SK-N-SH (cell line): Measurements from ENCODE around the gene NANOS1. TPM values are rescaled to one million over a fixed set of nuclear protein-coding genes. Genes with fewer than 3 reads are reported as not detected.

Source experiments
- CTCF ChIA-PET: fragments of 300-600, 350-600 bp; formaldehyde crosslinking; extraction: SDS; loops from one replicate; lab custom pipeline; 2021; lab: Yijun Ruan, JAX
- POLR2A ChIA-PET: fragments of 350-600 bp; sonication (Branson Sonifier 250); formaldehyde crosslinking; extraction: SDS; loops from one replicate; lab custom pipeline; 2020; ENCODE audit warnings: antibody characterized with exemption, inconsistent platforms; lab: Yijun Ruan, JAX
- DNase-seq: peaks from one replicate; pipeline ENCODE4 v3.0.0; 2012
- H2AFZ ChIP-seq: fragments of 200-600 bp; sonication (generic); 2 replicates; pipeline ENCODE4 v1.8.1; 2016; ENCODE audit warnings: antibody characterized with exemption, mild to moderate bottlenecking, low read depth
- H3F3A ChIP-seq: fragments of 200-600 bp; sonication (generic); replicated peaks from 2 replicates; pipeline ENCODE3; 2016; ENCODE audit warnings: antibody characterized with exemption, mild to moderate bottlenecking; ENCODE audit not compliant: insufficient read depth
- H3K27ac ChIP-seq, 2 experiments: fragments of 200-500 bp in 1 of 2; fragments of 200-600 bp in 1 of 2; sonication (Bioruptor generic) in 1 of 2; sonication (generic), shearing (Covaris generic) in 1 of 2; 2 replicates each; pipeline versions ENCODE4 v1.5.1 to v1.6.1; 2014 to 2016; ENCODE audit warnings: low read depth in 2 of 2, inconsistent platforms in 1 of 2, low read length in 1 of 2, mild to moderate bottlenecking in 1 of 2, mixed read lengths in 1 of 2
- H3K27me3 ChIP-seq: fragments of 200-600 bp; sonication (generic), shearing (Covaris generic); 2 replicates; pipeline ENCODE4 v1.6.1; 2016; ENCODE audit warnings: mixed run types; ENCODE audit not compliant: insufficient read depth
- H3K36me3 ChIP-seq, 2 experiments: fragments of 200-500 bp in 1 of 2; fragments of 200-600 bp in 1 of 2; sonication (Bioruptor generic) in 1 of 2; sonication (generic) in 1 of 2; replicated peaks in 1 of 2; 2 replicates each; pipeline versions ENCODE3 to v1.5.1; 2014 to 2016; ENCODE audit warnings: low read length in 1 of 2, mild to moderate bottlenecking in 1 of 2; ENCODE audit not compliant: insufficient read depth in 2 of 2, control insufficient read depth in 1 of 2
- H3K4me1 ChIP-seq, 2 experiments: fragments of 200-500 bp in 1 of 2; fragments of 200-600 bp in 1 of 2; sonication (Bioruptor generic) in 1 of 2; sonication (generic), shearing (Covaris generic) in 1 of 2; 2 replicates each; pipeline versions ENCODE4 v1.5.1 to v1.6.1; 2014 to 2016; ENCODE audit warnings: low read depth in 1 of 2, low read length in 1 of 2, mixed run types in 1 of 2; ENCODE audit not compliant: insufficient read depth in 2 of 2, control insufficient read depth in 1 of 2
- H3K4me2 ChIP-seq: fragments of 200-600 bp; sonication (generic), shearing (Covaris generic); 2 replicates; pipeline ENCODE4 v1.6.1; 2017; ENCODE audit warnings: mixed run types
- H3K4me3 ChIP-seq, 2 experiments: fragments of 200-500 bp in 1 of 2; fragments of 200-600 bp in 1 of 2; sonication (Bioruptor generic) in 1 of 2; sonication (generic), shearing (Covaris generic) in 1 of 2; 2 replicates each; pipeline versions ENCODE4 v1.5.1 to v1.8.1; 2014 to 2016; ENCODE audit warnings: low read depth in 2 of 2, inconsistent platforms in 1 of 2, low read length in 1 of 2, mild to moderate bottlenecking in 1 of 2, mixed read lengths in 1 of 2, moderate library complexity in 1 of 2
- H3K79me2 ChIP-seq: fragments of 200-600 bp; sonication (generic); 2 replicates; pipeline ENCODE4 v1.8.1; 2017; ENCODE audit warnings: mild to moderate bottlenecking; ENCODE audit not compliant: insufficient read depth
- H3K9ac ChIP-seq: fragments of 200-600 bp; sonication (generic); 2 replicates; pipeline ENCODE4 v1.6.1; 2017; ENCODE audit warnings: mixed run types
- H3K9me2 ChIP-seq: fragments of 200-600 bp; sonication (generic); 2 replicates; pipeline ENCODE4 v1.6.1; 2017; ENCODE audit warnings: mixed run types
- H3K9me3 ChIP-seq: fragments of 200-600 bp; sonication (generic); 2 replicates; pipeline ENCODE4 v1.6.1; 2017; ENCODE audit warnings: mixed run types, mild to moderate bottlenecking, moderate library complexity
- H4K20me1 ChIP-seq: fragments of 200-600 bp; sonication (generic); 2 replicates; pipeline ENCODE4 v1.6.1; 2017; ENCODE audit warnings: mild to moderate bottlenecking, mixed run types; ENCODE audit not compliant: insufficient read depth
- GABPA ChIP-seq: IDR thresholded peaks from 2 replicates; pipeline ENCODE4 v1.4.0; 2012; ENCODE audit warnings: low read depth, mild to moderate bottlenecking
- GATA2 ChIP-seq: sonication (generic); formaldehyde crosslinking; IDR thresholded peaks from 2 replicates; pipeline ENCODE4 v1.5.0; 2020; ENCODE audit warnings: mild to moderate bottlenecking, missing genetic modification reagents
- NFIC ChIP-seq: IDR thresholded peaks from 2 replicates; pipeline ENCODE4 v1.4.0; 2012; ENCODE audit warnings: borderline replicate concordance
- NRF1 ChIP-seq: IDR thresholded peaks from 2 replicates; pipeline ENCODE4 v1.6.1; 2012; ENCODE audit warnings: low read depth, mild to moderate bottlenecking, low read length
- POLR2AphosphoS5 ChIP-seq: IDR thresholded peaks from 2 replicates; pipeline ENCODE4 v1.6.1; 2012; ENCODE audit warnings: low read depth, low read length
- RAD21 ChIP-seq: IDR thresholded peaks from 2 replicates; pipeline ENCODE4 v1.6.1; 2012; ENCODE audit warnings: mild to moderate bottlenecking, low read length
- SIN3A ChIP-seq: IDR thresholded peaks from 2 replicates; pipeline ENCODE4 v1.6.1; 2012; ENCODE audit warnings: low read depth, mild to moderate bottlenecking, low read length, moderate library complexity, borderline replicate concordance
- SMC3 ChIP-seq: IDR thresholded peaks from 2 replicates; pipeline ENCODE4 v1.6.1; 2012; ENCODE audit warnings: low read depth, low read length, improper control_type of control experiment
- TAF1 ChIP-seq: IDR thresholded peaks from 2 replicates; pipeline ENCODE4 v1.6.1; 2012; ENCODE audit warnings: low read depth, mild to moderate bottlenecking, low read length, moderate library complexity, borderline replicate concordance
- WGBS: methylation state at CpG from one replicate; pipeline ENCODE4 v1.1.6; 2017; ENCODE audit warnings: low lambda C conversion rate; 5-methylcytosine and 5-hydroxymethylcytosine counted together
- polyA plus RNA-seq, 3 experiments: library from polyadenylated mRNA; depleted of rRNA; stranded (reverse); fragments of >200 nt; gene quantifications; 2 replicates each; pipeline ENCODE4 v1.2.3, GENCODE V29; 2012
- TF ChIP-seq, protein P1 (sequence below): IDR thresholded peaks from 2 replicates; pipeline ENCODE4 v1.4.0; 2012; ENCODE audit warnings: low read depth, borderline replicate concordance

NANOS1 gene
- polyA plus RNA-seq, 1 of the 3 experiments (the other 2 are of a cell fraction) = 0.81 TPM

DNA sequence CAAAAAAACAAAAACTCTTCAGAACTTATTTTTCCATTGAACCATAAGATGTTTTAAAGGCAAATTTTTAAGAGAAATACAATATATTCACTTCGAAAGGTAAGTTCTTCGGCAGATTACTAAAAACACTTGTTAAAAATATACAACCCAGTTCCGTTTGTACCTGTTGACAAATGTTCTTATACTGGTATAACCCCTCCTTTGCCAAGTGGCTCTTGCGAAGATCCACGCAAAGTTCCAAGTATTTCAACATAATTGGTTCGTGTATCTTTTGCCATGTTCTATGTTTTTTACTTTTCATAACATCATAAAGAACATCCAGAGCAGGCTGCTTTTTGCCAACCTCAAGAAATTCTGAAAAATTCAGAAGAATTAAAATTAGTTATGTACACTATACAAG lies 44.1 kb downstream of the NANOS1 start:
- Histone ChIP-seq H3K27me3 (no peaks in the 10 kb centered on the region), H3K9me3 (no peaks in the 10 kb centered on the region), H2AFZ (no peak overlapping the region), H3K4me2 (no peak overlapping the region), H3F3A (peaks cover 16% of the 10 kb centered on the region), H3K9ac (no peak overlapping the region), H3K4me1 (peaks cover 3 to 16% of the 10 kb centered on the region in 2 experiments; a peak in 3 of 4 replicates), H3K27ac (no peak overlapping the region), H3K36me3 (peaks cover 42 to 67% of the 10 kb centered on the region in 2 experiments), H3K4me3 (no peak overlapping the region), H3K9me2 (no peaks in the 10 kb centered on the region), H3K79me2 (peaks cover 100% of the 10 kb centered on the region), H4K20me1 (peaks cover 90% of the 10 kb centered on the region)
- ChIA-PET CTCF (interaction anchor here (0.9 kb wide), 1 partner anchor 26 kb away, joined by 3 read pairs; no protein-coding TSS in a partner anchor), POLR2A (no interaction called here)
- DNase-seq = no peak
- 96% methylated on average over 6 of the region's 6 CpGs for WGBS
- no peak for TF ChIP-seq RAD21
- TF ChIP-seq SIN3A = no peak
- TF ChIP-seq SMC3 = no peak
- TF ChIP-seq POLR2AphosphoS5 = no peak
- no peak for TF ChIP-seq GATA2 (CRISPR knock-in tag)
- no peak for TF ChIP-seq NFIC
- no peak for TF ChIP-seq NRF1
- TF ChIP-seq, protein P1, sequence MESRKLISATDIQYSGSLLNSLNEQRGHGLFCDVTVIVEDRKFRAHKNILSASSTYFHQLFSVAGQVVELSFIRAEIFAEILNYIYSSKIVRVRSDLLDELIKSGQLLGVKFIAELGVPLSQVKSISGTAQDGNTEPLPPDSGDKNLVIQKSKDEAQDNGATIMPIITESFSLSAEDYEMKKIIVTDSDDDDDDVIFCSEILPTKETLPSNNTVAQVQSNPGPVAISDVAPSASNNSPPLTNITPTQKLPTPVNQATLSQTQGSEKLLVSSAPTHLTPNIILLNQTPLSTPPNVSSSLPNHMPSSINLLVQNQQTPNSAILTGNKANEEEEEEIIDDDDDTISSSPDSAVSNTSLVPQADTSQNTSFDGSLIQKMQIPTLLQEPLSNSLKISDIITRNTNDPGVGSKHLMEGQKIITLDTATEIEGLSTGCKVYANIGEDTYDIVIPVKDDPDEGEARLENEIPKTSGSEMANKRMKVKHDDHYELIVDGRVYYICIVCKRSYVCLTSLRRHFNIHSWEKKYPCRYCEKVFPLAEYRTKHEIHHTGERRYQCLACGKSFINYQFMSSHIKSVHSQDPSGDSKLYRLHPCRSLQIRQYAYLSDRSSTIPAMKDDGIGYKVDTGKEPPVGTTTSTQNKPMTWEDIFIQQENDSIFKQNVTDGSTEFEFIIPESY = no peak
- no peak for TF ChIP-seq GABPA

DNA sequence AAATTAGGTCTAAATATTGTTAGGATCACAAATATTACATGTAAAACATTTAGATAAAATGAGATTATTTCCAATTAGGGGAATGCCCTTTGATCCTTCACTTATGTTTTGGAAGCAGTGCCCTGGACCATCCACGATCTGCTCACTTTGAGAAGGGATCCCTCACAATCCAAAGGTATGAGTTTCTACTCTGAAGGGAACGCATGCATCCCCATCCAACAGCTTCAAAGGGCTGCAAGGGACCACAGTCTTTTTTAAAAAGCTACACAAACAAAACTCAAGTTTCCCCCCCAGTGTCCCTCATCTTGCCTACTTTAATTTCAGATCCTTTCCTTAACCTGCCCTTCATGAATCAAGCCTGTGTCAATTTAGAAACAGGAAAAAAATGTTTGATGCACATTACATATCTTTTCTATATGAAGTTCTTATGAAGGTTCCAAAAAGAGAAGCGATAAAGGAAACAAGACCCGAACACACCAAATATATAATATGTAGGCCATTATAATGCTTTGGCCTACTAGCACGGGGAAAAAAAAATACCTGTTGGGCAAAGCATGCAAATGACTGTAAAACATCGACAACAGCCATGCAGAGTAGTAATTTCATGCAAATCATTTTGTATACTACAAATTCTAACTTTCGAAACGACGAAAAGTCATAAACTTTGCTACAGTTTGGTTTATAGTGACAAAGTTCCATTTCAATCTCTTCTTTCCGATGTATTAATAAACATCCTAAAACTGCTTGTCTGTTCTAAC lies 49.1 kb downstream of the NANOS1 start:
- Histone ChIP-seq H3K27ac (peak overlapping the region in 1 of 2 experiments; percentile 95; a peak in 1 of 4 replicates), H3K9ac (peak overlapping the region; percentile 99), H3K79me2 (peaks cover 82% of the 10 kb centered on the region), H3K9me2 (no peaks in the 10 kb centered on the region), H3F3A (peaks cover 26% of the 10 kb centered on the region), H3K36me3 (peaks cover 2 to 33% of the 10 kb centered on the region in 2 experiments), H2AFZ (no peak overlapping the region), H3K9me3 (no peaks in the 10 kb centered on the region), H4K20me1 (peaks cover 63% of the 10 kb centered on the region), H3K4me2 (peak overlapping the region; percentile 94), H3K27me3 (no peaks in the 10 kb centered on the region), H3K4me1 (peaks cover 5 to 15% of the 10 kb centered on the region in 2 experiments), H3K4me3 (peak overlapping the region; percentile 79 to 82)
- ChIA-PET CTCF (no interaction called here), POLR2A (interaction anchor here (1.1 kb wide), 1 partner anchor 87 kb away, joined by 3 read pairs; the partner anchor contains the start of gene SFXN4)
- DNase-seq = no peak
- no peak for TF ChIP-seq POLR2AphosphoS5
- TF ChIP-seq TAF1 = no peak
- WGBS = 61% methylated on average over 10 of the region's 10 CpGs
